ENCODE data around the gene CCDC106. TPM values are rescaled to one million over a fixed set of nuclear protein-coding genes. Genes with fewer than 3 reads are reported as not detected.
A peak's percentile ranks its signal among the peaks of the same experiment; 100 is the strongest.

Gene CCDC106
- total RNA-seq, 2 donors from 2014 or later: 19.1 to 30.0 TPM

GRCh38 chr19:55678121-55678671, 30.2 kb downstream of the CCDC106 start:
- peaks cover 57% of the 10 kb centered on the region for H3K36me3 ChIP-seq
- H3K4me3 ChIP-seq: no peak overlapping the region
- H3K27ac ChIP-seq: peak overlapping the region; percentile 47 to 90
- H3K4me1 ChIP-seq: peaks cover 0 to 59% of the 10 kb centered on the region in 2 donors
- DNase-seq (ENCODE audit: low spot score): no peak
- TF ChIP-seq CTCF (IDR thresholded peaks at IDR 0.05): no peak
- no peaks in the 10 kb centered on the region for H3K9me3 ChIP-seq
- H3K27me3 ChIP-seq: no peaks in the 10 kb centered on the region

GRCh38 chr19:55679343-55680257, 31.6 kb downstream of the CCDC106 start:
- TF ChIP-seq CTCF (IDR thresholded peaks at IDR 0.05): no peak
- peaks cover 58% of the 10 kb centered on the region for H3K36me3 ChIP-seq
- H3K27me3 ChIP-seq: no peaks in the 10 kb centered on the region
- DNase-seq (ENCODE audit: low spot score): no peak
- no peak overlapping the region for H3K27ac ChIP-seq
- H3K4me3 ChIP-seq: no peak overlapping the region
- H3K9me3 ChIP-seq: no peaks in the 10 kb centered on the region
- peaks cover 0 to 60% of the 10 kb centered on the region in 2 donors for H3K4me1 ChIP-seq

DNA sequence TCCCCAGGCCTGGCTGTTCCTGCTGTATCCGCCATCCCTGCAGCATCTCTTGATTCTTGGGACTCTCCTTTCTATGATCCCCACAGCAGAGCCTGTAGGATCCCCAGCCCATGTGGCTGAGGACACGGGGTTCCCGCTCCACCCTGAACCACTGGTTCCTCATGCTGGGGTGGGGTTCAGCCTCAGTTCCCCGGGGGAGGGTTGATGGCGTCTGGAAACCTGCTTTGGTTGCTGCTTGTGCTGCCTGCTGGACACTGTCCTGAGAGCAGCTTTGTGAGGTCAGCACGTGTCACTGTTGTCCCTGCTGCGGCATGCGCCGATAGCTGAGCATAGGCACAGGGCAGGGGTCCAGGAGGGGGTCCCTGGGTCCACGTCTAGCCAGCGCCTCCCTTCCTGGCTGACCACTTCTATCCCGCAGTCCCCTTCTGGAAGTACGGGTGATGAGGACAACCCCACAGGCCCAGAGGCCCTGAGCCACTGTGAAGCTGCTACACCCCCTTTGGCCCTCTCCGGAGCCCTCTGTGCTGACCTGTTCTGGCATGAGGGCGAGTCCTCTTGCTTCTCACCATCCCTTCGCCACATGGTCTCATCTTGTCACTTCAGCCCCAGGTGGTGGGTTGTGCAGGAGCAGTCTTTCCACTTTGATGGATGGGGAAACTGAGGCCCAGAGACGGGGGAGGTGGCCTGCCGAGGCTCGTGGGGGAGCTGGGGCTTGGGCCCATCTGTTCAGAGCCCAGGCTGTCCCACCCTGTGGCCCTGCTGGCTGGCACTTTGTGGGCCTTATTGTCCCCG, 32.5 kb downstream of the CCDC106 start:
- H3K4me3 ChIP-seq: no peak overlapping the region
- no peaks in the 10 kb centered on the region for H3K9me3 ChIP-seq
- TF ChIP-seq CTCF (IDR thresholded peaks at IDR 0.05): no peak
- DNase-seq (ENCODE audit: low spot score): no peak
- H3K27me3 ChIP-seq: no peaks in the 10 kb centered on the region
- H3K27ac ChIP-seq: no peak overlapping the region
- H3K36me3 ChIP-seq: peaks cover 67% of the 10 kb centered on the region
- H3K4me1 ChIP-seq: peaks cover 0 to 60% of the 10 kb centered on the region in 2 donors

DNA sequence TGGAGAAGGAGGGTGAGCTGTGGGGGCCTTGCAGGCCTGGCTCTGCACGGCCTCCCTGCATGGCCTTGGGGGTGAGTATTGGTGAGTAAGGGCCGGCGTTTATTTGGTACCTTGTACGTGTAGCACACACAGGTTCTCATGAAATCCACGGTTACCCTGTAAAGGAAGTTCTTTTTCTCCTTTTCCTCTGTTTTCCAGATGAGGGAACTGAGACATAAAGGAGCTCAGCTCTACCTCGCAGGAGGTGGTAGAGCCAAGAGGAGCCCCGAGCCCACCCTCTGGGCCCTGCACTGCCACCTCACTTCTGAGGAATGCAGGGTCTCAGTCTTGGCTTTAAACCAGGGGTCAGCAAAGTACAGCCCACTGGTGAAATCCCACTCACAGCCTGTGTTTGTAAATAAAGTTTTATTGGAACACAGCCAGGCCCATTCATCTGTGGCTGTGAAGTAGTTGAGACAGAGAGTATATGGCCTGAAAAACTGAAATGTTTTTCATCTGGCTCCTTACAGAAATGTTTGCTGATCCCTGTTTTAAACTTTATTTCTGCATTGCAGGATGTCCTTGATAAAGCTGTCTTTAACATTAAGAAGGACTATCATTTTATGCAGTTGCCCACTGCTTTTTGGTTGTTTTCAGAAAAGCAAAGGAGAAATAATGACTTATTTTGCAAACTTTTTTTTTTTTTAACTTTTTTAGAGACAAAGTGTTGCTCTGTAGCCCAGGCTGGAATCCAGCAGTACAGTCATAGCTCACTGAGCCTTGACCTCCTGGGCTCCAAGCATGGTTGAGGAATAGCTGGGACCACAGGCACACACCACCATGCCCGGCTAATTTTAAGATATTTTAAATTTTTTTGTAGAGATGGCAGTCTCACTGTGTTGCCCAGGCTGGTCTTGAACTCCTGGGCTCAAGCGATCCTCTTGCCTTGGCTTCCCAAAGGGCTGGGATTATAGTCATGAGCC, 33.4 kb downstream of the CCDC106 start:
- Histone ChIP-seq H3K4me3 (no peak overlapping the region), H3K4me1 (peaks cover 0 to 52% of the 10 kb centered on the region in 2 donors), H3K27me3 (no peaks in the 10 kb centered on the region), H3K9me3 (no peaks in the 10 kb centered on the region), H3K36me3 (peaks cover 76% of the 10 kb centered on the region), H3K27ac (no peak overlapping the region)
- no peak for DNase-seq (ENCODE audit: low spot score)
- no peak for TF ChIP-seq CTCF (IDR thresholded peaks at IDR 0.05)

Measured in right atrium auricular region (tissue), 2 donors.